Measurements from ENCODE around the gene PDE4B.

Gene PDE4B

DNA sequence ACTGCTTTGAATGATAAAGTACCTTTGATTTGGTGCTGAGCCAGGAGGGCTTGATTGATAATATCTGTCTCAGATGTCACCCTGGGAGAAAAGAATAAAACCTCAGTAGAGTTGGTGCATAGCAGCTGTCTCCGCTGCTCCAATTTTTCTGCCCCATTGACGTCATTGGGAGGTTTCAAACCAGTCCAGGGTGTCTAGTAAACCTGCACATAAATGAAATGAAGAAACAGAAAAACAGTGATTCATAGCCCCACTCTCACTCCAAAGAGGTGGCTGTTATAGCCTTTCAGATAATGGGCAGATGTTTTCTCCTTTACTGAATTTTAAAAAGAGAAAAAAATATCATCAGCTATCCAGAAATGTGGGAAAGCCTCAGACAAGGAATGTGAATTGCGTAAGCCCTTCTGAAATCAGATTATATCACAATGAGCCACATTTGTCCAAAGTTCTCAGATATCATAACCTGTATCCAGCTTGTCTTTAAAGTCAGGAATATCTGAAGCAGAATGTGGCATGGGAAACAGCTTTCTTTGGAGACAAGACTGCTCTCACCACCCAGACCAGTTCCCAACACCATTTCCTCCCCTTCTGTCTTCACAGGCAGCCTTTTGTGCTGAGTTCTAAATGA is 390.0 kb downstream of the PDE4B start:
- DNase-seq (ENCODE audit: low read depth), result no peak

DNA sequence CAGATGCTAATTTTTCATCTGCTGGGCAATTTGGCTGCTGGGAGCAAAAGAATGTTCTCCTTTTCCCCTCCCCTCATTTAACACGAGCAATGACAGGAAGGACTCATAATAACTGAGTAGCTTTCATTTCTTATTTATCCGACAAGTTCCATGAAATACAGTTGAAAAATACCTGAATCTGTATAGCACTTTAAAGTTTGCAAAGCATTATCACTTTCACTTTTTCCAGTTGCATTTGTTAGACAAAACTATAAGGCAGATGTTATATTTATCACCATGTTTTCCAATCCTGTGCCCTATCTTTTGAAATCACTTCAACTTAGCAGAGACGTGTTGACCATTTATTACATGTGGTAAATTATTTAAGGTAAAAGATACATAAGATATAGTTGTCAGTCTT is 390.7 kb downstream of the PDE4B start:
- DNase-seq (ENCODE audit: low read depth), result no peak

DNA sequence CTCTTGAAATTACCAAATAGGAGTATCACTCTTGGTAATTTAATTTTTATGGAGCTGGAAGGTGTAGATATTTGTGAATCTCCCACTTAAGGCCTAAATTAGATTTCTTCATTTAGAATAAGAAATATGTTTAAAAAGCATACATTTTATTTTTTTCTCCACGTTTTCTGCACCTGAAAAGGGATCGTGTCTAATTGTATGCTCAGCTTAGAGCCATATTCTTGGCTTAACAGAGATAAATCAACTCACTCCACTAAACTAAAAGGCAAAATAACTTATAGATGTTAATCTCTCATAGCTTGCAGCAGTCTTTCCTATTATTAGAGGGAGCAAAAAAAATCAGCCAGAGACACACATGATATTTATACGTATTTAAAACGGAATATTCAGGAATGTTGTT is 404.4 kb downstream of the PDE4B start:
- no peak for DNase-seq (ENCODE audit: low read depth)

DNA sequence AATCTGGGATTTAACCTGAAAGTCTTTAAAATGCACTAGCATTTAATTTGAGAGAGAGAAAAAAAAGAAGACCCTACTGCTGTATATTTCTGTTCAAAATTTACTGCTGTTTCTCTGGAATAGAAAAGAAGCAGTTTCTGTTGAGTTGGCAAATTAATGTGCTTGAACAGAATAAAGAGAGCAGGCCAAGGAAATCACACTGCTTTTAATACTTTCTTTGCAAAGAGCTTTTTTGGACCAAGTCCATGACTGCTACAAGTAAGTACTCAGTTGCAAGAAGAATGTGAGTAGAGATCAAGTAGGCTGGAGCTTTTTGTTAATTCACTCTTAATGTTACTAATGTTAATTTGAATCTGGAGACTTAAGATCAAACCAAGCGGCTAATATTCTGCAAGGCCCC is 405.1 kb downstream of the PDE4B start:
- DNase-seq (ENCODE audit: low read depth), result no peak

DNA sequence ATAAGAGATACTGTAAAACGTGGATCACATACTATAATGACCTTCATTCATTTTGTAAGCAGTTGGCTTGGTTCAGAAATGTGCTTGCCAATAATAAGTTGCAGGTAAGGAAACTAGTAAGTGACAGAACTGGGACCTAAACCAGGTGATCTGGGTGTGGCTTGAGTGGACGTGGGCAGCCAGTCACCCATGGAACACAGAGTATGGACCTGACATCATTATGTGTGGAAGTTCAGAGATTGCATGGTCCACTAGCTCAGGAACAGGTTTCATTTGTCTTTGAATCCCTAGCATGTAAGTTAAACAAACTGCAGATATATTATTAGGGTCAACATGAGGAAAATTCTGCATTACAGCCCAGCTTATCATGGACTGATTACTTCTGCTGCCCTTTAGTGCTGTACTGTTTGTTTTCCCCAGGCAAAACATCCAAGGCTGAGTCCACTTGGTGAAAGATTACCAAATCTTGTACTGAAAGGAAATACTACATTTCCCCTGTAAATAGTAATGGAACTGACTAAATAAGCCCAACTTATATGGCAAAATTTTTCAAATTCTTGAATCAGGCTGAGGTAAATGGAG is 414.0 kb downstream of the PDE4B start:
- DNase-seq (ENCODE audit: low read depth), result no peak

DNA sequence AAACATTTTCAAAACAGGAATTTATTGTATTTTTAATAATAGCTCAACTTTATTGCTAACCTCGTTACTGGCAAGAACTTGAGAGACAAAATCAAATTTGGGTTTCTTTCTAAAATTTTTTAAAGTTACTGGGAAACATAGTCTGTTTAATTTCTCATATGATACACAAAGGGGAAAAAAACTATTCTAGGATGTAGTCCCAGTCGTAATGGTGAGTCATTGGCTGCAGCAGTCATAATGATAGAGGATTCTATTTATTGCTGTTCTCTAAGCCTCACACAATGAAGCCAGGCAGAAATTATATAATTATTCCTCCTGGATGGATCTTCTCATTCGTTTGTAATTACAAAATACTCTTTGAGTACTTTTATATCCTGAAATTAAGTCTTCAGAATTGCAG is 414.8 kb downstream of the PDE4B start:
- DNase-seq (ENCODE audit: low read depth), result no peak

- DNase-seq (ENCODE audit: low read depth), result no peak
Observed at GRCh38 chr1:66208632-66209031, 415.9 kb downstream of the PDE4B start.

- DNase-seq (ENCODE audit: low read depth), result no peak
Observed at GRCh38 chr1:66210635-66211244, 418.0 kb downstream of the PDE4B start.

GRCh38 chr1:66211521-66211920 is 418.8 kb downstream of the PDE4B start:
- DNase-seq (ENCODE audit: low read depth), result no peak

GRCh38 chr1:66213491-66213890 is 420.8 kb downstream of the PDE4B start:
- DNase-seq (ENCODE audit: low read depth), result no peak

DNA sequence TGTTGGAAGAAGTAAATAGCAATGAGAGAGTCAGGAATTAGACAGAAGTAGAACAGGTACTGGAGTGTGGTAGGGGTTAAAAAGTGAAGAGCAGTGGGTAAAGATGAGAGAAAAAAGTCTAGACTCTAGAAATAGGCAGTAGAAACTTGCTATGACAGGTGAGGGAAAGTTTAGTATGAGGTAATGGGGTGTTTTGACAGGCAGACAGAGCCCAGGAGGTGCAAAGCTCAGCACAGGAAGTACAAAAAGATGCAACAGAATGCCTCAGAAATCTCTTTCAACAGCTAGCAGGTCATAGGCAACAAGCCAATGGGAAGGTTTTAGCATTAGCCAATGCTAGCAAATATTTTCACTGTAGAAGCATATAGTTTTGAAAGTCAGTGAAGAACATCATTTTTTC is 422.2 kb downstream of the PDE4B start:
- DNase-seq (ENCODE audit: low read depth), result no peak

- no peak for DNase-seq (ENCODE audit: low read depth)
Observed at GRCh38 chr1:66217021-66217420, 424.3 kb downstream of the PDE4B start.

- DNase-seq (ENCODE audit: low read depth), result no peak
Observed at GRCh38 chr1:66217561-66217960, 424.9 kb downstream of the PDE4B start.

- no peak for DNase-seq (ENCODE audit: low read depth)
Observed at GRCh38 chr1:66220477-66220876, 427.8 kb downstream of the PDE4B start.

DNA sequence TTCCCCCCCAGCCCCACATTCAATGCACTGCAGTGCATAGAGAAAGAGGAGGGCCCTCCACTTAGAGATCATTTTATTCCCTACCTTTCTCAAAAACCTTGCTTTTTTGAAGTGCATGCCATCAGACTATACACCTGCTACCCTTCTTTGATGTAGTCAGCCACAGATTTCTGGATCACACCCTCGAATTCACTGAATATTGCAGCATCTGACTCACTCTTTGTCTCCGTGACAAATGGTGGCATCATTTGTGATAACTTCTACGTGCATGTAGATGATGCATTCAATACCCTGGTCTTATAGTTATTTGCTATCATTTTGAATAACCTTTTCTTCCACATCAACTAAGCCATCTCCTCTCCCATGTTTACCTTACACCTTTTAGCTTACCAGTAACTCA is 431.0 kb downstream of the PDE4B start:
- no peak for DNase-seq (ENCODE audit: low read depth)

- no peak for DNase-seq (ENCODE audit: low read depth)
Observed at GRCh38 chr1:66226985-66227384, 434.3 kb downstream of the PDE4B start.

- DNase-seq (ENCODE audit: low read depth), result no peak
Observed at GRCh38 chr1:66227966-66228365, 435.3 kb downstream of the PDE4B start.

- no peak for DNase-seq (ENCODE audit: low read depth)
Observed at GRCh38 chr1:66231217-66231616, 438.5 kb downstream of the PDE4B start.

- DNase-seq (ENCODE audit: low read depth), result no peak
Observed at GRCh38 chr1:66231681-66232463, 439.2 kb downstream of the PDE4B start.

DNA sequence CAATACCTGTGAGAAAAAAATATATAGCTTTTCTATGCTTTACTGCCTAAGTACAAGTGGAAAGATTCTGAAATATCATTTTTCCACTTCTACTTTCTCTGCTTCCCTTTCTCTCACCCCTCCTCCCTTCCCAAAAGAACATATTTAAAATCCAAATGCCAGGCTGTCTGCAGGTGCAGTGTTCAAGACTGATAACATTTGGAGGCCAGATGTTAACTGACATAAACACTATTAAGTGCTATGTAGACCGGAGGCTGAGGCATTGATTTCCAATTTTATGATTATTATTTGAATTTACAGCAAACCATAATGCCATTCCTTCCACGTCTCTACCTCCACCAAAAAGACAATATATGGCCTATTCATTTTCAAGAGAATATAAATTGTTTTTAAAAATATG is 444.3 kb downstream of the PDE4B start:
- no peak for DNase-seq (ENCODE audit: low read depth)

GRCh38 chr1:66237722-66238479 is 445.2 kb downstream of the PDE4B start:
- DNase-seq (ENCODE audit: low read depth), result no peak

DNA sequence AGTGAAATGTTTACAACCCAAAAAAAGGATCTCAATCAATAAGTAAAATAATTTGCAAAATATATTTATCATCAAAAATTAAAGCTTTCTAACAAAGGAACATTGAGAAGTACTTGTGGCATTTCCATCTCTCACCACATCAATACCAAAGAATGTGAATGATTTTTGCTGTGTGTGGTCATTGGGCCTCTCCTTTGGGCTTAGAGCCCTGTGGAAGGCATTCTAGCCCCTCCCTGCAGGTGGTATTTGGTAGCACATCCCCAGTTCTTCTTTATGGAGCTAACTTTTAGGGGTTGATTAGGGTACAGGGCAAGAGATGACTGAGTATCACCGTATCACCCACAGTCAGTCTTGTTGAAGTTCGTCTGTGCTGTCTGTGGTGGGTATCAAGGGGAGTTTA is 447.1 kb downstream of the PDE4B start:
- DNase-seq (ENCODE audit: low read depth), result no peak
